ENCODE results near the gene ZP2.
"Not testable (repeated sequence)": the region's sequence is repeated elsewhere in the genome, so short reads cannot be mapped to it uniquely, and the experiment has no call there.

Gene ZP2

DNA sequence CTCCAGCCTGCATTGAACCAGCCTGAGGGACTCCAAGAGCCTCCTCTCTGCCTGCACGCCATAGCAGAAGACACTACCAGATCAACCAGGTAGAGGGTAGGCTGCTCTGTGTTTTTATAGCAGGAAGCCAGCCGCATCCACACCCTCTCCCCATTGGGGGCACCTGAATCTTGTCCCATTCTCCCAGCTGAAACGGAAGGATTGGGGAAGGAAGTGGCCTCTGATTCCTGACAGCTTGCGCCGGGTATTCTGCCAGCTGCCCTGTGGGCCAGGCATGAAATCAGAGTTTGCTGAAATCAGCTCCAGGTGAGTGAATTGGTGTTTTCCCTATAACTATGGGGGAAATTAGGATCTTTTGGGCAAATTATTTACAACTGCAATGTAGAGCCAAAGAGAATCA is at the start of gene ZP2:
Gene ZP2, minus strand, starts transcription at position 89 of the 400 bp plus-strand sequence. Its CDS starts 27 bp downstream, at position 62.
- no peak for DNase-seq

DNA sequence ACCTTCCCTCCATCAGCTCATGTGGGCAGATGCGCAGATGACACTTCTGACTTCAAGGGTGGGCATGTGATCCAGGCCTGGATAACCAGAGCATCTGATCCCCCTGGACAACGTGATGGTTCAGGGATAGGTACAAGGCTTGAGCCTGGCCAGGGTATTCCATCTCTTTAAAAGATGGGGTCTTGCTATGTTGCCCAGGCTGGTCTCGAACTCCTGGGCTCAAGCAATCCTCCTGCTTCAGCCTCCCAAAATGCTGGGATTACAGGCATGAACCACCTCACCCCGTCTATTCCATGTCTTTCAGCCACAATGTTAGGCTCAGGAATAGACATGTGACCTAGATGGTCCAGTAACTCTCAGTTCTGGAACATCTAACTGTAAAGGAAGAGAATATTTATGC is 45.9 kb upstream of the ZP2 start:
- no peak for DNase-seq

DNA sequence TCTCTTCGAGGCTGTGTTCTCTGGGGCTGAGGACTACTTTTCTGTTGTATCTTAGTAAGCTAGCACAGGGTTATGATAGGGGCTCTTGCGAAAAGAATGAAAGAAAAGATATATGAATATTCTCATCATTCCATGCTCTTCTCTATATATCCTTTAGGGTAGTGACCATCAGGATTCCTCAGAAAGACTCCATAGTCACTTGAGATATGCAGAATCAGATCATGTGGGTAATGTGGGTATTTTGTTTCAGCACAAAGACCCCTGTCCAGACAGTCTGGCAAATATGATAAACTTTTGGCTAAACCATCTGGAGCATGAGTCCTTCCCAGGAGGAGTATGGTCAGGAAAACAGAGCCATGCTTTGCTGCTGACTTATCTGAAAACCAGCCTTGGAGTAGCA is 45.3 kb upstream of the ZP2 start:
- no peak for DNase-seq

DNA sequence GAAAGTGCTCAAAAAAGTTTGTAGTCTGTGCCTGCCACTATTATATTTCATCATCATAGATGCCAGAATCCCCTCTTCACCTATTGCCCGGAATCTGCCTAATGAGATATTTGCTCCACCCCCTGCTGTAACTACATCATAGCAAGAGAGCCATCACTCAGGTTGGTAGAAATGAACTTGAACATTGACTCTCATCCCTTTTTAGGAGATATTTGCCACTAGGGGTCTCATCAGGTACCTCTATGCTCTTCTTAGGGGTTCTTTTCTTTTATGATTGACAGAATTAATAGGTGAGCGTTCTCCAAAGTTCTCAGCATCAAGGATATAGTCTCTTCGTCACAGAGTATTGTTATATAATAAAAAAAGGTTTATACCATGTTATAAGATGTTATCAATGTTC is 42.1 kb upstream of the ZP2 start:
- no peak for DNase-seq

DNA sequence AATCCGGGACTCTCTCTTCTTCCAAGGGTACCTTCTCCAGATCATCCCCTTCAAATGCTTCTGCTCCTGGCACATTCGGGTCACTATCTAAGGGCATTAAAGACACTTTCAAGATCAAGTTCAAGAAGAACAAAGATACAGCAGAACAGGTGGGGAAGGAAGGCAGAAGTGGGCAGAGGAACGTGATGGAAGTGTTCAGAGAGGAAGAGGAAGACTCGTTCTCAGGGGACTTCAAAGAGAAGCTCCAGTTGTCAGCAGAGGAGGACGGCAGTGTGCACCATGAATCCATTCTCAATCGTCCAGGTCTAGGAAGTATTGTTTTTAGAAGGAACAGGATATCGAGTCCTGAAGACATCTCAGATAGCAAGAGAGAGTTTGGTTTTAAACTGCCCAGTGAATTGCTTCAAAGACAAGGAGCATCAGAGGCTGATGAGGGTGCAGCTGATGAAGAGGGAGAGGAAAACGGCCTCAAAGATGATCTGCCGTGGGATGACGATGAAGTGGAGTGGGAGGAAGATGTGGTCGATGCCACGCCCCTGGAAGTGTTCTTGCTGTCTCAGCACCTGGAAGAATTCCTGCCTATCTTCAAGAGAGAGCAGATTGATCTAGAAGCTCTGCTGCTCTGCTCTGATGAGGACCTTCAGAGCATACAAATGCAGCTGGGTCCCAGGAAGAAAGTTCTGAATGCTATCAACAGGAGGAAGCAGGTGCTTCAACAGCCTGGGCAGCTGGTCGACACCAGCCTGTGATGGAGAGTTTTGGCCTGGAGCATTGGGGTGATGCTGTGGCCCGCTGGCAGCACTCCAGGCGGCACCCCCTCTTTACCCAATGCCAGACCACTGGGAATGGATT is 38.9 kb upstream of the ZP2 start:
- DNase-seq: no peak

DNA sequence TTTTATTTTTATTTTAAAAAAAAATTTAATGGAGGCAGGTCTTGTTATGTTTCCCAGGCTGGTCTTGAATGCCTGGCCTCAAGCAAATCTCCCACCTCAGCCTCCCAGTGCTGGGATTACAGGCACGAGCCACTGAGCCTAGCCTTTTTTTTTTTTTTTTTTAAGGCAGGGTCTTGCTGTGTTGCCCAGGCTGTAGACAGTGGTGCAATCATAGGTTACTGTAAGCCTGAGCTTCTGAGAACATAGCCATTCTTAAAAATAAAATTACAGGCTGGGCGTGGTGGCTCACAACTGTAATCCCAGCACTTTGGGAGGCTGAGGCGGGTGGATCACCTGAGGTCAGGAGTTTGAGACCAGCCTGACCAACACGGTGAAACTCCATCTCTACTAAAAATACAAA is 36.8 kb upstream of the ZP2 start:
- not testable (repeated sequence) for DNase-seq

DNA sequence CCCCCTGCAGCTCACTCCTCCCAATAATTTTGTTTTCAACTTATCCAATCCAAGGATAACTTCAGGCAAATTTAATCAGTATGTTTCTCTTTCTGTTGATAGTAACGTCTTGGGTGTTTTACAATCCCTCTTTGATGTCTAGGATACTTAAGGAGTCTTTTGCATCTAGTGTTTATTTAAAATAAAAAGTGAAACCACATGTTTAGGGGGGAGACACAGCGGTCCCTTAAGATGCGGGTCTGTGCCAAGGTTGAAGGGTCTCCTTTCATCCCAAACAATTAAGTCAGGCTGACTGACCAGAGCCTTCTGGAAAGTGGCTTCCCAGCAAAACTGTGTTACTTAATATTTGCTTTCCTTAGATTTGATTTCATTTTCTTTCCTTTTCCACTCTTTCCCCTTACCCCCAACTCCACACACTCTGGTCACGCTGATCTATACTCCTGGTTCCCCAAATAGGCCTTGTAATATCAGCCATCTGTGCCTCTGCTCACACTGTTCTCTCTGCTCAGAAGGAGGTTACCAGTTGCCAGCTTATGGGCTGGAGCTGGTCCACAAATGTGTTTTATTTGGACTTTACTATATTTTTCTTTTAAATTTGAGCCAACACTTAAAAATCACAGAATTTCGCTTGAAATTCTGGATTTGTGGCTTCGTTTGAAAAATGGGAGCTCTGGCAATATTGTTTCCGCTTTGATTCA is 33.3 kb upstream of the ZP2 start:
- DNase-seq: no peak

DNA sequence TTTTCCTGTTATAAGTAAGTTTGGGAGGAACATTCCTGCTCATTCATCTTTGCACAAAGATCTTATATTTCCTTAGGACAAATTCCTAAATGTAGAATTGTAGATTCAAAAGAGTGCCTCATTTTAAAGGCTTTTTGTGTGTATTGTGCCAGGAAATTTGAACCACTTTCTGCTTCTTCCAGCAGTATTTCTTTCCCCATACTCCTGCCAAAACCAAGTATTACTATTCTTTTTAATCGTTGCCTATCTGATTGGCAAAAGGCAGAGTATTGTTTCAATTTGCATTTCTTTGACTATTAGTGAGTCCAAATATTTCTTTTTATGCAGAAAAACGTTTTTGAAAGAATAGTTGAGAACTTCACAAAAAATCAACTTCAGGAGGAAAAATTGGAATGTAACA is 31.4 kb upstream of the ZP2 start:
- no peak for DNase-seq

DNA sequence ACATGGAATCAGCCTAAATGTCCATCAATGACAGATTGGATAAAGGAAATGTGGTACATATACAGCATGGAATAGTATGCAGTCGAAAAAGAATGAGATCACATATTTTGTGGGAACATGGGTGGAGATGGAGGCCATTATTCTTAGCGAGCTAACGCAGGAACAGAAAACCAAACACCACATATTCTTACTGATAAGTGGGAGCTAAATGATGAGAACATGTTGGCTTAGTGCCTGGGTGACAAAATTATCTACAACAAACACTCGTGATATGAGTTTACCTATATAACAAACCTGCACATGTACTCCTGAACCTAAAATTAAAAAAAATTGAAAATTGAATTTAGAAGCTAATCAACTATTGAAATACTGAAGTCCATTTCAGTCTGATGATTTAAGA is 28.3 kb upstream of the ZP2 start:
- no peak for DNase-seq

DNA sequence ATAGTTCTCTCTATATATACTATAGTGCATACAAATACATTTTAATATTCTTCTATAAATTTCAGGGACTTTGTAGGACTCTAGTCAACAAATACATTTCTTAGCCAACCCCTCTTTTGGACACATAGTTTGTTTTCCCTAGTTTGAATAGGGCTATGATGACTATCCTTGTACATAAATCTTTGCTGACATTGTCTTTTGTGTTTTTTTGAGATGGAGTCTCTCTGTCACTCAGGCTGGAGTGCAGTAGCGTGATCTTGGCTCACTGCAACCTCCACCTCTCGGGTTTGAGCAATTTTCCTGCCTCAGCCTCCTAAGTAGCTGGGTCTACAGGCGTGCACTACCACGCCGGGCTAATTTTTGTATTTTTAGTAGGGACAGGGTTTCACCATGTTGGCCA is 25.5 kb upstream of the ZP2 start:
- DNase-seq: no peak

DNA sequence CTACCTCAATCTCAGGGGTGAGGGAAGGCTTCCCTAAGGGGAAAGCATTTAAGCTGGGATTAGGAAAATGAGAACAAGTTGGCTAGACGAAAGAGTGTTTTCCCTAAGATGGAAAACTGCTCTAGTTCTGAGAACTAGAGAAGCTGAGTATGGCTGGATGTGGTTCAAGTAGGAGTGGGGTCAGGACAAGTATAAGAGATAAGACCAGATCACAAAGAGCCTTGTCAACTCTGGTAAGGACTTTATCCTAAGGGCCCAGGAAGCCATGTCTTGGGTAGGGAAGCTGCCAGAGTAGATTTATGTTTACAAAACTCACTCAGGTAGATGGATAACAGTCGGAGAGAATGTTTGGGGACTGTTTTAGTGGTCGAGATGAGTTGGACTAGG is 23.8 kb upstream of the ZP2 start:
- DNase-seq: no peak

DNA sequence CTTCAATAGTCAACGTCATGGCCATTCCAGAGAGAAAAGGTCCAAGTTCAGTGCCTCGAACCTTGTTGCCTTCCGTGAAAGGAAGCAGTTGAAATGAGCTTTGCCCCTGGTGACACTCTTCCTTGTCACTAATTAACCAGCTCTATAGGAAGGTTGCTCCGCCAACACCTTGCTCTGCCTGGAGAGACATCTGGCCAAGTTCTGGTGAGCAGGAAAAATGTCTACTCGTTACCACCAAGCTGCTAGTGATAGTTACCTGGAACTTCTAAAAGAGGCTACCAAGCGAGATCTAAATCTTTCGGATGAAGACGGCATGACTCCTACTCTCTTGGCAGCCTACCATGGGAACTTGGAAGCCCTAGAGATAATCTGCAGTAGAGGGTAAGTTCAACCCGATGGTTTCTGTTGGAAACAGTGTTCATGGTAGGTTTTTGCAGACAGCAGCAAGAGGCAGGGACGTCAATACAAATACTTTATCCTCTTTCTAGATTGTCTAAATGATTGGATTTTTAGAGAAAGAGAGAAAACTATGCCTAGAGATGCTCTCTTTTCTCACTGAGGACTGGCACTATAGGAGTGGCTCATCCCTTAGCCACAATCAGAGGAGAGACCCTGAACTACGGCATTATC is 22.3 kb upstream of the ZP2 start, which contains the start of gene ANKS4B:
Gene ANKS4B, plus strand, starts transcription at position 179 of the 630 bp plus-strand sequence. Its CDS starts 39 bp downstream, at position 218.
- DNase-seq: no peak

DNA sequence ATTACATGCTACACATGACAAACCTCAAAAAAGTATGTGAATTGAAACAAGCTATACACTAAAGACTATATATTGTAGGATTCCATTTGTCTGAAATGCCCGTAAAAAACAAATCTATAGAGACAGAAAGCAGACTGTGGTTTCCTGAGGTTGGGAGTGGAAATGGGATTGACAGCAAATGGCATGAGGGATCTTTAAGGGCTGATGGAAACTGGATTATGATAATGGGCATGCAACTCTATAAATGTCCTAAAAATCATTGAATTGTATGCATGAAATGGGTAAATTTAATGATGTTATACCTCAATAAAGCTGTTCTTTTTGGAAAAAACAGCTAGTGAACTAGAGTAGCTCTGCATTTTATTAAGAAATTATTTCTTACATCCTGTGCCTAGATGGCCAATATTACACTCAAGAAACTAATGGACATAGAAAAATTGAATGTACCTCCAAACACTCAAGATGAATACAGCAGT is 21.7 kb upstream of the ZP2 start:
- DNase-seq: no peak

DNA sequence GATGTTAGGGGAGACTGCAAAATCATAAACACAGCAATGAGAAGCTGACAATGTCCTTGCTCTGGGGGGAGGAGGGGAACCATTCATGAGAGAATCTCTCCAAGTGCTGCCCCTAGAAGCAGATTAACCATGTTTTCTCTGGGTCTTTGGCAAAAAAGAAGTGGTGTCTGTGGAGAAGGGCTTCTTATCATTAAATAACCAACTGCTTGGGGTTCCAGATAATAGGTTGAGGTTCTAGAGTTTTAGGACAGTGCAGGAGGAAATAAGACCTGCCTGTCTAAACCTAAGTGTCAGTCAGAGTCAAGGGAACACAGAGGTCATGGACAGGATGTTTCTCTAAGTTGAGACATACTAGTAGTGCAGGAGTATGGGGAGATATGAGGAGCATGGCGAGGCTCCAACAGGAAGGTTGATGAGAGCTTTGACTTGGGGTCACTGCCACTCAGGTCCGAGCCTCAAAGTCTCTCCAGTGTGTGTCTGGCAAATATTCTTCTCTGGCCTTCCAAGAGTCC is 17.0 kb upstream of the ZP2 start:
- no peak for DNase-seq

DNA sequence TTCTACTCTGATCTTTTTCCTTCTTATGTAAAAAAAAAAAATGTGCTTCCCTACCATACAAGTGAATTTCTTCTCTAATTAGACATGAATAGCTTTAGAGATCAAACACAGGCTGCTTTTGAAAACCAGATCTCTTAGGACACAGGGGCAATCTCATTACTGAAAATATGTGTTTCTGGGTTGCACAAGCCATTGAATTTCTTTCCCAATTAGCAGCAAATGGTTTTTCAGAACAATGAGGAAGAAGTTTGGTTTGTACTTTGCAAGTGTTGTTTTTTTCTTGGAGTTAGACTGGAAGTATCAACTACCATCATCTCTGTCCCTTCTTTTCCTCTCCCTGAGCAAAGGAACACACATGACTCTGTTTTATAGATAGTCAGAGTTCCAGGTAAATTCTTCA is 16.5 kb upstream of the ZP2 start:
- DNase-seq: no peak

DNA sequence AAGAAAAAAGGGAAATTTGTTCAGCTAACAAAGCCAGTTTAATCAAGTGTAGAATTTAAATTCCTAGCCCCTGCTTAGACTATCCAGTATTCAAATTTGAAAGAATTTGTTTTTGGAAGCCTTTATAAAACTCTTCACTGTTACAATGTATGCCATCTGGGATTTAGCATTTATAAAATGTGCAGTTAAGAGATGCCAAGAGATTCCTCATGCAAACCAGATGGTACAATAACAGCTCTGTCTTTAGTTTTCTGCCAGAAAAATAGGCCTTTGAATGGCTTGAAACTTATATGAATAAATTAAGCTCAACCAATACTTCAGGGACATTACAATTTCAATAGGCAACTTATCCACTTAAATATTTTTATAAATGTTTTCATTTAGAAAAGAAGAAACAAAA is 15.4 kb upstream of the ZP2 start:
- no peak for DNase-seq

DNA sequence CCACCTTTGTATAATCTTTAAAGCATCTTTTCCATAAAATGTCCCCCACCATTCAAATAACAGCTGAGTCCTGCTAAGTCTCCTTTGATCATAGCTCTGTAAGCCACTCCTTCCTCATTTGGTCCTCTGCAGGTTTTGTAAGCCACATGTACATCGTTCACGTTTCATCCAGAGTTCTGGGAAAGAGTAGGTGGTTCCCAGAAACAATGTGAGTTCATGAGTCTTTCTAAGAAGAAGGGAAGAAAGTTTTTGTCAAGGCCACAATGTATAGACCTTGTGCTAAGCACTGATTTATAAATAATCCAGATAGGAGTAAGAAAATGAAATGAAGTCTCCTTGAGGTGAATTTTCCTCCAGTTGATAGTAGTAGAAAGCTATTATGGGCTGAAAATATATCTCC is 13.4 kb upstream of the ZP2 start:
- DNase-seq: no peak

DNA sequence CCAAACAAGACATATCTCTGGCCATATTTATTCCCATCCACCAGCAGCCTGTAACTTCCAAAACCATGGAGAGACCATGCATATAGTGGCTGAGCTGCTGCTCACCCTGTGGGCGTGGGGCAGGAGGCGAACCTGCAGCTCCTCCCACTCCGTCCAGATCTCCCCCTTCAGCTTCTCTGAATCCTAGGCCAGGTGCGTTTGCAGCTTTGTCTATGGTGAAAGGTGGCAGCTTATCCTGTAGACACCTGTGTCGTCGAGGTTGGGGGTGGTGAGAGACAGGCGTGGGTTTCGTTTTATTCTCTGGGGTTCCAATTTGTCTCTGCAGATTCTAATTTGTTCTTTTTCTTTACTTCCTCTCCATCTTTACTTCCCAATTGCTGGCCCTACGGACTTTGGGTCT is 12.4 kb upstream of the ZP2 start:
- DNase-seq: no peak

DNA sequence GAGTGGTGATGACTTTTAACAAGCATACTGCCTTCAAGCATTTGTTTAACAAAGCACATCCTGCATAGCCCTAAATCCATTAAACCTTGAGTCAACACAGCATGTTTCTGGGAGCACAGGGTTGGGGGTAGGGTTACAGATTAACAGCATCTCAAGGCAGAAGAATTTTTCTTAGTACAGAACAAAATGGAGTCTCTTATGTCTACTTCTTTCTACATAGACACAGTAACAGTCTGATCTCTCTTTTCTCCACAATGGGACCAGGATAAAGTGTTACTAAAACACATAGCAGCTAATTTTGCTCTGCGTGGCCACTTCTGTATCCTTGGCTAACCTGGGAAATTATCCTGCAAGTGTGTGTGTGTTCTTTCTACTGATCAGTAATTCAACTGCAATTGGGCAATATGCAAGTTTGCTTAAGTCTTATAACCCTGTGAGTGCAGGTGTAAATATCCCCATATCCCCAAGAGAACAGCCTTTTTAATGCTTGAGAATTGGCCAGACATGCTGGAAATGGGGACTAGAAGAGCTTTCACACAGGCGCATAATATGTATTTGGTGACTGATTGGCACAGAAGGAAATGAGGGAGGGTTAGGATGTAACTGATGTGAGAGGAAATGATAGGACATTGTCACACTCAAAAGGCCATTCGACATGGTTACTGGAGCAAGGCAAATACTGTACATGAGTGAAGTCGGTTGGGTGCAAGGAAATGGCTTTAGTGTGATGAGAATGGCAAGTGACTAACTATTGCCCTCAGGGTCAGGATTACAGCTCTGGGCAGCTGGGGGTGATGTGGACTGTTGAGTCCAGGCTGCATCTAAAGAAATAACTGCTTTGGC is 11.3 kb upstream of the ZP2 start:
- no peak for DNase-seq

DNA sequence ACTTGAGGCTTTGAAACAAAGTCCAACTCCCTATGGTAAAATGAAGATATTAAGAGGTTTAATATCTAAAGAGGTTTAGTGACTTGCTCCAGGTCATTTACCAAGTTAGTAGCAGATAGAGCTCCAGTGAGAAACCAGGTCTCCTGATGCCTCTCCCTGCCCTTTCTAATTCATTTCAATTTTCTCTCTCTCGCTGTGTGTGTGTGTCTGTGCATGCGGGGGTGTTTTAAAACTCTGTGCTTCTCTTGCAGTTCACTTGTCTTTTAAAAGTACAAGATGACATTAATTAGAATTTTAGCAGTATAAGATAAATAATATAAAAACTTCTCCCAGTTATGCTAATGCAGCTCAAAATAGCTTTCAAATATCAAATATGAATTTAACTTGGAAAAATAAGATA is 8.2 kb upstream of the ZP2 start:
- DNase-seq: no peak

DNA sequence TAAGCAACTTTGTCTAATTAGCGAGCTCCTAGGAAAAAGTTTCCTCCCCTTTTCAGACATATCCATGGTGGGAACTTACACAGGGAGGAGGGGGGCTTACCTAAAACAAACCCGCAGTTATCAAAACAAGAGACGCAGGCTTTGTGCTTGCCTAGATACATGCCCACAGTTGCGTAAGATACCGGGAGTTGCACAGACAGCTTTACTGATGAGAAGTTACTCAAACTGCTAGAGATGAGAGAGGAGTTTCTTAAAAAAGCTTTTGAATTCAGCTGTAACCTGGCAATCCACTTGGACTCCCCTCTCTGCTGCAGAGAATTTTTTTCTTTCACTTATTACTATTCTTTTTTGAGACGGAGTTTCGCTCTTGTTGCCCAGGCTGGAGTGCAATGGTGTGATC is 6.8 kb upstream of the ZP2 start:
- DNase-seq: no peak

DNA sequence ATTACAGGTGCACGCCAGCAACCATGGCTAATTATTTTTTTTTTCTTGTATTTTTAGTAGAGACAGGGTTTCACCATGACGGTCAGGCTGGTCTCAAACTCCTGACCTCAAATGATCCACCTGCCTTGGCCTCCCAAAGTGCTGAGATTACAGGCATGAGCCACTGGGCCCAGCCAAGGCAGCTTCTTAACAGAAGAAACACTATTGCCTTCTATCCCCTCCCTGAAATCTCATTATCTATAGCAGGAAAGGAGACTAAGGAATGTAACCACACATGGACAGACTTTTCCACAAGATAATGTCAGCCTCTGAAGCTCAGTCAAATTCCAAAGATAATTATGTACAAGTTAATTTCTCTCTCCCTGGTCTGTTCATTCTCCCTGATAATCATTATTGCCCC is 5.7 kb upstream of the ZP2 start:
- no peak for DNase-seq

DNA sequence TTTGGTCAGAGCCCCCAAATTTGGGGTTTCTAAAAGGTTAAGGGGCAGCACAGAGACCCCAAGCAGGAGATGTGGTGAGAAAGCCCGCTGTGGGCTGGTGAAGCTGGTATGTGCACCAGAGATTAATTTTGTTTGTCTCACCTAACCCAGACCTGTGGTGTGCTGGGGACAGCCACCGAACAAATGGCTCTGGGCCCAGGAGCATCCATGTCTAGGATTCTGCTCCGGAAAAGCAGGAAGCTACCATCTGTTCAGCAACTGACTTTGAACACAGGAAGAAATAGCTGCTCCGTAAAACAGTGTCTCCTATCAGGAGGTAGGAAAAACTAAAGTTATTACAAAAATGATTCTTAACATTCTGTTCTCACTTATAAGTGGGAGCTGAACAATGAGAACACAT is 2.7 kb upstream of the ZP2 start:
- no peak for DNase-seq
